Measurements from ENCODE around the gene SLC28A1. TPM values are rescaled to one million over a fixed set of nuclear protein-coding genes. Genes with fewer than 3 reads are reported as not detected.

The SLC28A1 gene
- total and polyA plus RNA-seq, 2 donors (not counting 1 experiment from before 2014, with no cell fraction given), result not detected

GRCh38 chr15:84947947-84948830, 63.7 kb downstream of the SLC28A1 start:
- DNase-seq, result no peak
- no peak for ATAC-seq (ENCODE audit: low read depth)
- no peak for TF ChIP-seq CTCF (IDR thresholded peaks at IDR 0.05)
- TF ChIP-seq EZH2 (IDR thresholded peaks at IDR 0.05; ENCODE audit: borderline replicate concordance, insufficient read depth, low read depth, low read length, poor library complexity, severe bottlenecking), result no peak
- H3K4me2 ChIP-seq (replicated peaks; ENCODE audit: low read depth, low read length, poor library complexity, severe bottlenecking), result no peak overlapping the region
- Mint-ChIP-seq H3K4me3 (no peak overlapping the region), H3K9me3 (ENCODE audit: insufficient read depth) (no peaks in the 10 kb centered on the region), H3K27ac (no peak overlapping the region), H3K4me1 (no peaks in the 10 kb centered on the region), H3K27me3 (peaks cover 10% of the 10 kb centered on the region)
- no peaks in the 10 kb centered on the region for H3K4me1 ChIP-seq (ENCODE audit: control insufficient read depth in 2 of 2, insufficient read depth in 2 of 2, low read length in 2 of 2)
- no peak overlapping the region for H3K27ac ChIP-seq (ENCODE audit: low read length in 2 of 2)
- H3K4me3 ChIP-seq (ENCODE audit: control extremely low read depth in 1 of 5, extremely low read depth in 1 of 5, insufficient read depth in 1 of 5, low read depth in 2 of 5, low read length in 4 of 5), result no peak overlapping the region
- H4K20me1 ChIP-seq (ENCODE audit: control insufficient read depth, insufficient read depth, low read length, poor library complexity, severe bottlenecking), result no peaks in the 10 kb centered on the region
- no peak overlapping the region for H2AFZ ChIP-seq (ENCODE audit: insufficient read depth, low read depth, low read length, poor library complexity, severe bottlenecking)
- no peaks in the 10 kb centered on the region for H3K36me3 ChIP-seq (replicated peaks in 1 of 2; ENCODE audit: control extremely low read depth in 1 of 2, control insufficient read depth in 1 of 2, extremely low read depth in 1 of 2, insufficient read depth in 2 of 2, low read length in 1 of 2)
- peaks cover 0 to 4% (median 0%) of the 10 kb centered on the region in 3 donors for H3K9me3 ChIP-seq (ENCODE audit: control extremely low read depth in 1 of 3, control insufficient read depth in 2 of 3, insufficient read depth in 1 of 3, low read length in 2 of 3)
- POLR2A ChIA-PET, result no interaction called here
- CTCF ChIA-PET, result interaction anchor here (0.6 kb wide), 1 partner anchor 10 kb away, joined by 3 read pairs; no protein-coding TSS in a partner anchor
- WGBS (ENCODE audit: insufficient coverage), result 83% methylated on average over 1 of the region's 4 CpGs
- no peaks in the 10 kb centered on the region for H3K79me2 ChIP-seq (ENCODE audit: control insufficient read depth, insufficient read depth, low read length)
- intact Hi-C loops (cut with micrococcal nuclease), result no loop called here
- H3K27me3 ChIP-seq (replicated peaks in 1 of 4; ENCODE audit: control extremely low read depth in 1 of 4, control insufficient read depth in 3 of 4, insufficient read depth in 4 of 4, low read length in 3 of 4), result peaks cover 0 to 3% (median 0%) of the 10 kb centered on the region in 4 experiments
- H3K9ac ChIP-seq (ENCODE audit: low read length), result no peak overlapping the region

- no peak overlapping the region for H3K4me2 ChIP-seq (replicated peaks; ENCODE audit: low read depth, low read length, poor library complexity, severe bottlenecking)
- Mint-ChIP-seq H3K9me3 (ENCODE audit: insufficient read depth) (no peaks in the 10 kb centered on the region), H3K27me3 (peaks cover 10% of the 10 kb centered on the region), H3K27ac (no peak overlapping the region), H3K4me3 (no peak overlapping the region), H3K4me1 (no peaks in the 10 kb centered on the region)
- CTCF ChIA-PET, result no interaction called here
- DNase-seq (no peak), ATAC-seq (ENCODE audit: low read depth) (no peak)
- no peaks in the 10 kb centered on the region for H3K79me2 ChIP-seq (ENCODE audit: control insufficient read depth, insufficient read depth, low read length)
- H4K20me1 ChIP-seq (ENCODE audit: control insufficient read depth, insufficient read depth, low read length, poor library complexity, severe bottlenecking), result no peaks in the 10 kb centered on the region
- 85% methylated on average over 2 of the region's 2 CpGs for WGBS (ENCODE audit: insufficient coverage)
- POLR2A ChIA-PET, result no interaction called here
- no peak overlapping the region for H3K4me3 ChIP-seq (ENCODE audit: control extremely low read depth in 1 of 5, extremely low read depth in 1 of 5, insufficient read depth in 1 of 5, low read depth in 2 of 5, low read length in 4 of 5)
- no peak overlapping the region for H3K27ac ChIP-seq (ENCODE audit: low read length in 2 of 2)
- peaks cover 0 to 4% (median 0%) of the 10 kb centered on the region in 3 donors for H3K9me3 ChIP-seq (ENCODE audit: control extremely low read depth in 1 of 3, control insufficient read depth in 2 of 3, insufficient read depth in 1 of 3, low read length in 2 of 3)
- intact Hi-C loops (cut with micrococcal nuclease), result no loop called here
- no peak overlapping the region for H2AFZ ChIP-seq (ENCODE audit: insufficient read depth, low read depth, low read length, poor library complexity, severe bottlenecking)
- H3K9ac ChIP-seq (ENCODE audit: low read length), result no peak overlapping the region
- no peak for TF ChIP-seq CTCF (IDR thresholded peaks at IDR 0.05)
- TF ChIP-seq EZH2 (IDR thresholded peaks at IDR 0.05; ENCODE audit: borderline replicate concordance, insufficient read depth, low read depth, low read length, poor library complexity, severe bottlenecking), result no peak
- H3K27me3 ChIP-seq (replicated peaks in 1 of 4; ENCODE audit: control extremely low read depth in 1 of 4, control insufficient read depth in 3 of 4, insufficient read depth in 4 of 4, low read length in 3 of 4), result peaks cover 0 to 3% (median 0%) of the 10 kb centered on the region in 4 experiments
- H3K36me3 ChIP-seq (replicated peaks in 1 of 2; ENCODE audit: control extremely low read depth in 1 of 2, control insufficient read depth in 1 of 2, extremely low read depth in 1 of 2, insufficient read depth in 2 of 2, low read length in 1 of 2), result no peaks in the 10 kb centered on the region
- no peaks in the 10 kb centered on the region for H3K4me1 ChIP-seq (ENCODE audit: control insufficient read depth in 2 of 2, insufficient read depth in 2 of 2, low read length in 2 of 2)
Observed at GRCh38 chr15:84949043-84949442, 64.6 kb downstream of the SLC28A1 start.

Data from B cell (primary cell).